NOMO-1 treated with dmso at 0.1 percent for 144 hours (cell line): Measurements from ENCODE around the gene TTC23.

ENCODE experiments used
- DNase-seq: peaks from one replicate; lab custom pipeline; 2025; ENCODE audit not compliant: unreplicated experiment; lab: John Stamatoyannopoulos, UW

The TTC23 gene, protein sequence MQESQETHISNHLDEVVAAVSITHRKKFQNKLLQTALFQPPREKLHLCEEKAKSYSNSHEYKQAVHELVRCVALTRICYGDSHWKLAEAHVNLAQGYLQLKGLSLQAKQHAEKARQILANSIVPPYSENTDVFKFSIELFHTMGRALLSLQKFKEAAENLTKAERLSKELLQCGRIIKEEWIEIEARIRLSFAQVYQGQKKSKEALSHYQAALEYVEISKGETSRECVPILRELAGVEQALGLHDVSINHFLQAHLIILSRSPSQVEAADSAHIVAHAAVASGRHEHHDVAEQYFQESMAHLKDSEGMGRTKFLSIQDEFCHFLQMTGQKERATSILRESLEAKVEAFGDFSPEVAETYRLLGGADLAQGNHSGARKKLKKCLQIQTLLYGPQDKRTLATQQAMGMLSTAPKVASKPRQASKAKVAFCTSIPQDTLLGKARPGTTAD

GRCh38 chr15:99249270-99249841 lies at the start of gene TTC23:
Gene TTC23, minus strand, starts transcription at chr15:99249581. Its CDS starts 20,869 bp downstream, at chr15:99228712.
- DNase-seq = no peak

- DNase-seq = no peak
Measured at GRCh38 chr15:99296386-99296785, 47.0 kb upstream of the TTC23 start.

- no peak for DNase-seq
Measured at GRCh38 chr15:99295840-99296239, 46.5 kb upstream of the TTC23 start.

DNA sequence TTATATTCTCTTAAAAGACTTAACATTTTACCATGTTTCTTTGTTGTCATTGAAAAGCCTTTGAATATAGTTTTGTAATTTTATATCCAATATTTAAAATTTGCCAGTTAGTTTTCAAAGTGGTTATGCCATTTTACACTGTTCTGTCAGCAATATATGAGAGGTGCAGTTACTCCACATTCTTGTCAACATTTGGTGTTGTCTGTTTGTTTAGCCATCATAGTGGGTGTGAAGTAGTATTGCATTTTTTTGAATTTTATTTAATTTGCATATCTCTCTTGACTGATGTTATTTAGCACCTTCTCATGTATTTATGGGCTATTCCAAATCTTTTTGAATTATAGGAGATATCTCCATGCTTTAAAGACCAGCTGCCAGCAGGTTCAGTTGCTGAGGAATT lies 42.3 kb upstream of the TTC23 start:
- DNase-seq = no peak

- no peak for DNase-seq
Measured at GRCh38 chr15:99283717-99284116, 34.3 kb upstream of the TTC23 start.

GRCh38 chr15:99282586-99282985 lies 33.2 kb upstream of the TTC23 start:
- DNase-seq = no peak

GRCh38 chr15:99282121-99282520 lies 32.7 kb upstream of the TTC23 start:
- DNase-seq = no peak

GRCh38 chr15:99279827-99280226 lies 30.4 kb upstream of the TTC23 start:
- no peak for DNase-seq

- DNase-seq = no peak
Measured at GRCh38 chr15:99279290-99279689, 29.9 kb upstream of the TTC23 start.

GRCh38 chr15:99275525-99276128 lies 26.2 kb upstream of the TTC23 start:
- DNase-seq = no peak

GRCh38 chr15:99275061-99275460 lies 25.7 kb upstream of the TTC23 start:
- DNase-seq = no peak

DNA sequence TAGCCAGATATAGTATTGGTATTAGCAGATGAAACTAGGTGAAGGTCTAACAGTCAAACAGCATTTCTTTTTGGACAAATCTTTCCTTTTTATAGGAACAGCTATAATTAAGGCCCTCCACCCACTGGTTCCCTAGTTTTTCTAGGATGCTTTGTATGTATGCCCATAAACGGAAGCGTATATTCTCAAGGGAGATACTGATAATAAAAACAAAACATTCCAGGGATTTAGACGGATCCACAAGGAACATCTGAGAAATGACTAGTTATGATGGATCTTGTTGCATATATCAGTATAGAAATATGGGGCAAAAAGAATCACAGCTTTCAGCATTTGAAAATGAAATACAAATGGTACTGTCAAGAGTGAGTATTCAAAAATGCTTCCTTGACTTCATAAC lies 24.4 kb upstream of the TTC23 start:
- DNase-seq = no peak

DNA sequence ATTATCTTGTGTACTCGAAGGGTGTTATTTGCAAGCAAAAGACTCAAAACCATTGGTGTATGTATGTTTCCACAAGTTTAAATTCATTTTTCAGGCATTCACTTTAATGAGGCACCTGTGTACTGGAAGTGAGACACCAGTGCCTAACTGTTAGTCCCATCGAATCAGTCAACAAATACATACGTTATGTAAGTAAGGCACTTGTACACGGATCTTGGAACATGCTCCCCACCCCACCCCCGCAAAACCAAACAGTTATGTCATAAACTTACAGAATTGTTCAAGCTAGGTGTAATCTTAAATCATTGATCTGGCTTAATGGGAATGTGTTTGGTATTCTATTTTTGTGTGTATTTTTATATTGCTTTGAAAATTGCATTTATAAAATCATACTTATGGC lies 19.1 kb upstream of the TTC23 start:
- DNase-seq = no peak

- DNase-seq = no peak
Measured at GRCh38 chr15:99267957-99268356, 18.6 kb upstream of the TTC23 start.

- DNase-seq = no peak
Measured at GRCh38 chr15:99265541-99266070, 16.2 kb upstream of the TTC23 start.

DNA sequence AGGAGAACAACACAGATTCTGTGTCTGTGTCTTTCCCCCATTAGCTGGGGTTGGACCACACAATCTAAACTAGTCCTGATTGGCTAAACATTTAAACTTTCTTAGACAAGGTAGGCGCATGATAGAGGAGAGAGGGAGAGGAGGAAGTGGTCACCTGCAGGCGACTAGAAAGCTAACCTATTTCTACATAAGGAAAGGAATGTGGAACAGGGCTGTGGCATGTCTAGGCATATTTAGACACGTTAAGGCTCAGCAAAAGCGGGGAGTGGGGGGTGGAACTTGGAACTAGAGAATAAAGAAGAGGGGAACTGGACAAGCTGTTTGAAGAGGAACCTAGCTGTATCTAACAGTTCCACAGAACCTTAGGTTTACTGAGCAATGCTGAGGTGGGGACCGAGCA lies 14.7 kb upstream of the TTC23 start:
- DNase-seq = no peak

- DNase-seq = no peak
Measured at GRCh38 chr15:99257107-99257750, 7.8 kb upstream of the TTC23 start.

DNA sequence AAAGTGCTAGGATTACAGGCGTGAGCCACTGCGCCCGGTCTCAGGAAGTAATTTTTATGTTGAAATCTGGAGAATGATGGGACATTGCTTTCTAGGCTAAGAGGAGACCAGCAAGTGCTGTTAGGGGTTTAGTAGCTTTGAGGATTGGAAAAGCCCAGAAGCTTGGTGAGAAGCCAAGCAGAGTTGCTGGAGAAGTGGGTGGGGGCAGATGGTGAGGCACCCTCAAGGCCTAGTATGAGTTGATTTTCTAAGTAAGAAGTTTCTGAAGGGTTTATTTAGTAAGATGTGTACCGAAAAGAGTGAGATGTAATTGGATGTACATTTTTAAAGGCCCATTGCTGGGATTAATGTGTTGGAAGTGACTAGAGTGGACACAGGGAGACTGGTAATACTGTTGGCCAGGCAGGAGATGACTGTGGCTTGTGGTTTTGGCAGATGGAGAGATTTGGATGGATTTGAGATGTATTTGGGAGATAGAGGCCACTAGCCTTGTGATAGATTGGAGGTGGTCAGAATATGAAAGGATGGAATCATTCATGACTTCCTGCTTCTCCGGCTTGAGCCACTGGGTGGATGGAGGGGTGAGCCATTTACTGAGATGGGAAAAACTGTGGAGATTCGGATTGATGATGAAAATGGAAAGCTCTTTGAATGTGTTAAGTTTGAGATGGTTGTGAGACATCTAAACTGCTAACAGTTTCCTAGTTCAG lies 4.2 kb upstream of the TTC23 start:
- DNase-seq = no peak

DNA sequence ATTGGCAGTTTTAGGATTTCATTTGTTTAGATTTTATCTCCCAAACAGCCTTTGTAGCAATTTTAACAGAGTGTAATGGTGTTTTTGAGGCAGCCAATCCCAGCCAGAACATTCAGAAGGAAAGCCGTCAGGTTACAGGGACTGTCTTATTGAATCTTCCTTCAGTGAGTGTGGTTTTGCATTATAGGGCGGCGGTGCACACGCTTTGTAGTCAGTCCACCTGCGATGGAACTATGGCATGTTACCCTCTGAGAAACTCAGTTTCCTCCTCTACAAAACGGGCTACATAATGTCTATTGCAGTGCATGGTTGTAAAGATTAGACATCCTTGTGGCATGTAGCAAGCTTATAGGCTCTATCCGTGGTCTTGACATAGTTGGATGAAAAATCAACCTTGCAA lies 2.9 kb upstream of the TTC23 start:
- DNase-seq = no peak

DNA sequence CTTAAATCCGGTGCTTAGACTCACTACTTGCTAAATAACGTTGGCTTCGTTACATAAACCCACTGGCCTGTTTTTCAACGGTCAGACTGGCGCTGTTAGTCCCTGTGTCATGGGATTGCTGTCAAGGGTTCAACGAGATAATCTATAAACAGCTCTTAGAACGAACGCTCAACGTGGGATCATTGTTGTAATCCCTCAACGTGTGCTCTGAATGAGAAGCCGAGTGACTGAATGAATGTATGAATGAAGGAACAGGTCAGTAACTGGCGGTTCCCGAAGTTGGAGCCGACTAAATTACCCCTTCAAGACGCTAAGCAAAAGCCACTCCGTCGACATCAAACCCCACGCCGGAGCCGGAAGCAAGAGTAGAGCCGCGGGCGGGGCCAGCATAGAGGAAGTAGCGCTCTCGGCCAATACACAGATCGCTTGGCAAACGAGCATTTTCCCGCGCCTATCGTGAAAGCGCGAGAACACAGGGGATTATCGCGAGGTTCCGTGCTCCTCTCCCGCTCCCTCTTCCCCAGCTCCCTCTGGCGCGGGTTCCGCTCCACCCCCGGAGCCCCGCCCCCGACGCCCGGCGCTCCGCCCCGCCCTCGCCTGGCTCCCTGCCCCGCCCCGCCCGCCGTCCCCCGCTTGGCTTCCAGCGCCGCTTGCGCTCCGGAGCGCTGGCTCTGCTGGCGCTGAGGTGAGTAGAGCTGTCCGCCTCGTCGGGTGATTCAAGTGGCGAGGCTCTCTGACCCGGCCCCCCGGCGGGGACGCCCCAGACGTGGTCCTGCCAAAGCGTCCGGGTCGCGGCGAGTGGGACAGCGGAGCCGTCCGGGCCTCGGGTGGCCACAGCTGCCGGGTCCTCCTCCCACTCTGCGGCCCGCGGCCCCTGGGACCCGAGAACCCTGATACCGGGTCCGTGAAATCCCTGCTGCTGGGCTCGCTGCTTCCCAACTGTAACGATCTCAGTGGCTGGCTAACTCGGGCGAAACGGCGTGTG lies 1.8 kb upstream of the TTC23 start, which contains the start of gene LRRC28:
LRRC28 (plus strand) TSS at position 625 of the 985 bp plus-strand sequence. CDS start 4,477 bp downstream, outside the sequence.
- peak; percentile 96 for DNase-seq
